ENCODE measurements around the gene PTGDR2. TPM values are rescaled to one million over a fixed set of nuclear protein-coding genes. Genes with fewer than 3 reads are reported as not detected.

PTGDR2 gene
- total and polyA plus RNA-seq, 9 of the 15 experiments (the other 6 are each of a cell fraction or from before 2014, with no cell fraction given): 0.51 to 2.6 (median 1.6) TPM

DNA sequence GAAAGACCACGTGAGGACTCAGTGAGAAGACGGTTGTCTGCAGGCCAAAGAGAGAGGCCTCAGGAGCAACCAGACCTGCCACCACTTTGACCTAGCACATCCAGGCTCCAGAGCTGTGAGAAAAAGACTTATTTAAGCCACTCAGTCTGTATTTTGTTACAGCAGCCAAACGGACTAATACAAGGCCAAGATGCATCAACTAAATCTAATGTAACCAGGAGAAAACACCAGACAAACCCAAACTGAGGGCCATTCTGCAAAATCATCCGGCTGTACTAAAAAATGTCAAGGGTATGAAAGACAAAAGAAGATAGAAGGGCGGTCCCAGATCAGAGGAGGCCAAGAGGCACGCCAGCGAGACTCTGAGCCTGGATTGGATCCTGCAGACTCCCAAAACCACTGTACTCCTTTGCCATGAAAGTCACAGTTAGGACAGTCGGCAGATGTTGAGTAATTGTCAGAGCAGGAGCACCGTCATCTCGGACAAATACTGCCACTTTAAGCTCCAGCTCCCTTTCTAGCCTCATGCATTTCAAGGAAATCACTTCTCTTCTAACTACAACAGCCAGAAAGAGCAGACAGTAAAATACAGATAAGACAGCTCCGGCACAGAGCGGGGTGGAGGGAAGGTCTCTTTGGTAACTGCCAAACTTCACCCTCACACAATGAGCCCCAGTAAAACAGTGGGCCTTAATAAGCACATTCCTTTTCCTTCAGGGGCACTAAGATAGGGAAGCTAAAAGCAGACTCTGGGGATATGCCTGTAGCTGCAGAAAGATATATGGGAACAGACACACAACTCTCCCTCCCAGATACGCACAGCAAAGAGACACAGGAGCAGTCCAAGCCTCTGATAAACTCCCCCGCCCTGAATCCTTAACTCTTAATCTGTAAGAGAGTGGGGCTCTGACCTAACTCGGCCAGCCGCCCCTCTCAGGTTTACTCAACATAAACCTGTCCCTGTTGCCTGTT lies 8.1 kb upstream of the PTGDR2 start (continued):
- TF ChIP-seq SOX6 (IDR thresholded peaks at IDR 0.05) (peak; percentile 42; the same call in 1 of the 2 replicates), RCOR1 (IDR thresholded peaks at IDR 0.05; ENCODE audit: borderline replicate concordance in 1 of 2, low read depth in 2 of 2, low read length in 2 of 2) (peak in 1 of 2 experiments; percentile 5; a peak in 3 of 4 replicates), EGR1 (conservative IDR thresholded peaks at IDR 0.05) (peak; percentile 41), FOXA3 (CRISPR knock-in tag; conservative IDR thresholded peaks at IDR 0.05 in 1 of 2, IDR thresholded peaks at IDR 0.05 in 1 of 2) (no peak), HINFP (tag; conservative IDR thresholded peaks at IDR 0.05; ENCODE audit: low read depth) (no peak), ZNF12 (CRISPR knock-in tag; IDR thresholded peaks at IDR 0.05) (peak; percentile 93), FOXM1 (IDR thresholded peaks at IDR 0.05; ENCODE audit: low read depth) (peak; percentile 53; the same call in 1 of the 2 replicates), FOXM1 (CRISPR knock-in tag; IDR thresholded peaks at IDR 0.05; ENCODE audit: low read depth) (no peak), CXXC5 (CRISPR knock-in tag; IDR thresholded peaks at IDR 0.05) (0 out of 2 replicates have a peak, but pooled peaks have one; percentile 15), MAFK (IDR thresholded peaks at IDR 0.05; ENCODE audit: low read length) (no peak), HMG20A (CRISPR knock-in tag; conservative IDR thresholded peaks at IDR 0.05) (no peak), SMAD4 (CRISPR knock-in tag; conservative IDR thresholded peaks at IDR 0.05) (peak; percentile 78), BCOR (IDR thresholded peaks at IDR 0.05) (peak; percentile 73), PHF21A (IDR thresholded peaks at IDR 0.05; ENCODE audit: borderline replicate concordance, low read depth) (peak; percentile 76; the same call in 1 of the 2 replicates), ZNF280A (IDR thresholded peaks at IDR 0.05; ENCODE audit: low read depth, partially characterized antibody) (no peak), RNF2 (IDR thresholded peaks at IDR 0.05) (no peak), CREB1 (IDR thresholded peaks at IDR 0.05) (peak; percentile 42; the same call in 1 of the 2 replicates), CREB1 (CRISPR knock-in tag; IDR thresholded peaks at IDR 0.05) (no peak), LEF1 (IDR thresholded peaks at IDR 0.05) (0 out of 2 replicates have a peak, but pooled peaks have one; percentile 33), HMG20B (CRISPR knock-in tag; IDR thresholded peaks at IDR 0.05) (no peak), EP400 (IDR thresholded peaks at IDR 0.05) (no peak), CC2D1A (IDR thresholded peaks at IDR 0.05) (peak; percentile 54; the same call in 1 of the 2 replicates), BDP1 (IDR thresholded peaks at IDR 0.05; ENCODE audit: insufficient read depth, insufficient read length) (no peak), ESRRA (IDR thresholded peaks at IDR 0.05; ENCODE audit: borderline replicate concordance, low read depth) (no peak)
- TF ChIP-seq, protein P1, sequence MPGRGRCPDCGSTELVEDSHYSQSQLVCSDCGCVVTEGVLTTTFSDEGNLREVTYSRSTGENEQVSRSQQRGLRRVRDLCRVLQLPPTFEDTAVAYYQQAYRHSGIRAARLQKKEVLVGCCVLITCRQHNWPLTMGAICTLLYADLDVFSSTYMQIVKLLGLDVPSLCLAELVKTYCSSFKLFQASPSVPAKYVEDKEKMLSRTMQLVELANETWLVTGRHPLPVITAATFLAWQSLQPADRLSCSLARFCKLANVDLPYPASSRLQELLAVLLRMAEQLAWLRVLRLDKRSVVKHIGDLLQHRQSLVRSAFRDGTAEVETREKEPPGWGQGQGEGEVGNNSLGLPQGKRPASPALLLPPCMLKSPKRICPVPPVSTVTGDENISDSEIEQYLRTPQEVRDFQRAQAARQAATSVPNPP (IDR thresholded peaks at IDR 0.05; ENCODE audit: borderline replicate concordance, insufficient read depth, insufficient read length): no peak

Measured in K562 (cell line).